ENCODE results near the gene BACH1.

DNA sequence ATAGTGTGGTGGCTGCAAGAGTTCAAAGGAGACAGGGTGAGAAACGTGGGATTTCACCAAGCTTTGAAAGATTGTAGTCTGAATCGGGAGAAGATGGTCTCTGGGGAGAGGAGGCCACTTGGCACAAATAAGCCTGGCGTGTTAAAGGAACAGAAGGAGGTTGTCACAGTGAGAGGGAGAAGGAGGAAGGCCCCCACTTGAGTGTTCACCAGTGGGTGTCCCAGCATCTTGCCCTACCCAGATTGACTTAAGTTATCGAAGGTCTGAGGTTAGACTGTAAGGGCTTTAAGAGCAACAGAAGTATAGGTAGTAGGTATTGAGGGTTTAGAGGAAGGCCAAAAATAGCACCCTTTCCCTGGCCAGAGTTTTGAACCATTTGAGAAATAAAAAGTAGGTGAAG lies 48.0 kb downstream of the BACH1 start:
- TF ChIP-seq POLR2AphosphoS5 (IDR thresholded peaks at IDR 0.05) (no peak), RAD21 (conservative IDR thresholded peaks at IDR 0.05) (no peak)
- TF ChIP-seq, protein P1, sequence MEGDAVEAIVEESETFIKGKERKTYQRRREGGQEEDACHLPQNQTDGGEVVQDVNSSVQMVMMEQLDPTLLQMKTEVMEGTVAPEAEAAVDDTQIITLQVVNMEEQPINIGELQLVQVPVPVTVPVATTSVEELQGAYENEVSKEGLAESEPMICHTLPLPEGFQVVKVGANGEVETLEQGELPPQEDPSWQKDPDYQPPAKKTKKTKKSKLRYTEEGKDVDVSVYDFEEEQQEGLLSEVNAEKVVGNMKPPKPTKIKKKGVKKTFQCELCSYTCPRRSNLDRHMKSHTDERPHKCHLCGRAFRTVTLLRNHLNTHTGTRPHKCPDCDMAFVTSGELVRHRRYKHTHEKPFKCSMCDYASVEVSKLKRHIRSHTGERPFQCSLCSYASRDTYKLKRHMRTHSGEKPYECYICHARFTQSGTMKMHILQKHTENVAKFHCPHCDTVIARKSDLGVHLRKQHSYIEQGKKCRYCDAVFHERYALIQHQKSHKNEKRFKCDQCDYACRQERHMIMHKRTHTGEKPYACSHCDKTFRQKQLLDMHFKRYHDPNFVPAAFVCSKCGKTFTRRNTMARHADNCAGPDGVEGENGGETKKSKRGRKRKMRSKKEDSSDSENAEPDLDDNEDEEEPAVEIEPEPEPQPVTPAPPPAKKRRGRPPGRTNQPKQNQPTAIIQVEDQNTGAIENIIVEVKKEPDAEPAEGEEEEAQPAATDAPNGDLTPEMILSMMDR (IDR thresholded peaks at IDR 0.05; ENCODE audit: poor library complexity, severe bottlenecking), result no peak

Data from neural cell (in vitro differentiated cells).